ENCODE measurements around the gene RABGAP1L. TPM values are rescaled to one million over a fixed set of nuclear protein-coding genes. Genes with fewer than 3 reads are reported as not detected.

RABGAP1L gene
- total RNA-seq, 4 donors from 2014 or later: 39.9 to 77.4 (median 48.7) TPM

DNA sequence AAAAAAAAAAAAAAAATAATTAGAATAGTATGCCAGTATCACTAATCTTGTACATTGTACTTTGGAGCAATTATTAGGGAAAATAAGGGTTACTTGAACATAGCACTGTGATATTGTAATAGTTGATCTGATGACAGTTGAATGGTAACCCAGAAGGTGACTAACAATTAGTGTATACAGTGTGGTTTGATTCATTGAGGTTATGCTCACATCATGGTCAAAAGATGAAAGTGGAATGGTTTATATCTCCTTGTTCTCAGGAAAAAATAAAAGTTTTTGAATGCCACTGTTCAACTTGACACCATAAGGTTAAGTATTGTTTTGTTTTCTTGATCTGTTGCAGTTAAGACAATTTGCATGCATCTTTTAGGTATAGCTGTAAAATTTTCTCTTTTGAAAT, 375.5 kb downstream of the RABGAP1L start:
- TF ChIP-seq, protein P1, sequence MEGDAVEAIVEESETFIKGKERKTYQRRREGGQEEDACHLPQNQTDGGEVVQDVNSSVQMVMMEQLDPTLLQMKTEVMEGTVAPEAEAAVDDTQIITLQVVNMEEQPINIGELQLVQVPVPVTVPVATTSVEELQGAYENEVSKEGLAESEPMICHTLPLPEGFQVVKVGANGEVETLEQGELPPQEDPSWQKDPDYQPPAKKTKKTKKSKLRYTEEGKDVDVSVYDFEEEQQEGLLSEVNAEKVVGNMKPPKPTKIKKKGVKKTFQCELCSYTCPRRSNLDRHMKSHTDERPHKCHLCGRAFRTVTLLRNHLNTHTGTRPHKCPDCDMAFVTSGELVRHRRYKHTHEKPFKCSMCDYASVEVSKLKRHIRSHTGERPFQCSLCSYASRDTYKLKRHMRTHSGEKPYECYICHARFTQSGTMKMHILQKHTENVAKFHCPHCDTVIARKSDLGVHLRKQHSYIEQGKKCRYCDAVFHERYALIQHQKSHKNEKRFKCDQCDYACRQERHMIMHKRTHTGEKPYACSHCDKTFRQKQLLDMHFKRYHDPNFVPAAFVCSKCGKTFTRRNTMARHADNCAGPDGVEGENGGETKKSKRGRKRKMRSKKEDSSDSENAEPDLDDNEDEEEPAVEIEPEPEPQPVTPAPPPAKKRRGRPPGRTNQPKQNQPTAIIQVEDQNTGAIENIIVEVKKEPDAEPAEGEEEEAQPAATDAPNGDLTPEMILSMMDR (IDR thresholded peaks at IDR 0.05; ENCODE audit: low read depth): no peak

DNA sequence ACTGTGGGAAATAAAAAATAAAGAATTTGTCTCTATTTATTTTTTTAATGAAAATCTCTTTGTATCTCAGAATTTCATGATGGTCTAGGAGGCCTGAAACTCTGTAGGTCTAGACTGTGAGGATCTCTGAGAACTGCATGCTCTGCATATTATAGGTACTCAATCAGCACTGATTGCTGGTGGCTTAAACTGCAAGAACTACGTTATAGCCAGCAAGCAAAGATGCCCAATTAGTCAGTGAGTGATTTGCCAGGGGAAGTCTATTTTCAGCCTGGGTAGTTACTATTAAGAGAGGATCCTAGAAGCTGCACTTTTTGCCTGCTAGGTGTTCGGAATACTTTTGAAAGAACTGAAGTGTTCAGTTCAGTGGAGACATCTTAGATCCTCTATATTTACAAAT, 375.9 kb downstream of the RABGAP1L start:
- TF ChIP-seq, protein P1 (IDR thresholded peaks at IDR 0.05; ENCODE audit: low read depth): no peak

DNA sequence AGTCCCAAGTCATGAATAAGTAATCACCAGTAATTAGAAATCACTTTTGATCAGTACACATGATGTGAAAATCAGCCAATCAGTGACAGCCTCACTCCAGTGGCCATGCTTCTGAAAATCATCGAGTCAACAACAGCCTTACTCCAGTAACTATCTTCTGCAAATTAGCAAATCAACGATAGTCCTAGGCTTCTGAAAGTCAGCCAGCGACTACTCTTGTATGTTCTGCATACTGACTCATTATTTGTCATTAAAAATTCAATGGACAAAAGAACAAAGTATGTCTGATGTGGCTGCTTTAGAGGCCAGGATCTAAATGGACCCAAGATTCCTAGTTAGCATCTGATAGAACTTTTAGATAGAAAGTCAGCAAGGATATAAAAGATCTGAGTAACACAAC, 391.0 kb downstream of the RABGAP1L start:
- TF ChIP-seq, protein P1 (IDR thresholded peaks at IDR 0.05; ENCODE audit: low read depth): no peak

DNA sequence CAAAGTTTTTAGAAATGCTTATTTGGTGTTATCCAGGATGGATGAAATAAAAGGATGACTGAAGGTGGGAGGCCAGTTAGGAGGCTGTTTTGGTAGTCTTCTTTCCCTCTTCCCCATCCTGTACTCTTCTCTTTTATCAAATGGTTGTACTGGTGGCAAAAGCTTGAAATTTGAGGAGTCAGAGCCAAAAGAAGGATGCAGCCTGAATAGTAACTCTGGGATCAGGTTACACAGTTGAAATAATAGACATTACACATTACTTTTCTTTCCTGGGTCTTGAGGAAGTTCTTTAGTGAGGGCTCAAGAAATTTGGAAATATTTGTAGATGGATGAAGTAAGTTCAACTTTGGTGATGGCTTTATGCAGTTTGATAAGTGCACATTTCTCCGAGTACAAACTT, 397.1 kb downstream of the RABGAP1L start:
- TF ChIP-seq, protein P1 (IDR thresholded peaks at IDR 0.05; ENCODE audit: low read depth): no peak

DNA sequence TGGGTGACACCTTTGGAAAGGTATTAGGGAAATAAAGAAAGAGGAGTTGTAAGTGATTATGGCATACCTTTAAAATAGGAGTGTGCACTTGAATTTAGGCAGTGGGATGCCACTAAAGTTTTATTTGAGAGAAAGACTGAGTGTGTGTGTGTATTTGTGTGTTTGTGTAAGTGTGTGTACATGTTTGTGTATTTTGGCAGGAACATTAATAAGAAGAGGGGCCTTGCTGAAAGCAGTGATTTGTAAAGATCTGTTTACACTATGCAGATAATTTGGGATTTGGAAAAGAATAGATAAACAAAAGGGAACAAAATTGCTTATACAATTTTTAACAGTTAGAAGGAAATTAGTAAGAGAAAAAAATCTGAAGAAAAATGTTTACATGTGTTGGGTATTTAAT, 409.2 kb downstream of the RABGAP1L start:
- TF ChIP-seq, protein P1 (IDR thresholded peaks at IDR 0.05; ENCODE audit: low read depth): no peak

DNA sequence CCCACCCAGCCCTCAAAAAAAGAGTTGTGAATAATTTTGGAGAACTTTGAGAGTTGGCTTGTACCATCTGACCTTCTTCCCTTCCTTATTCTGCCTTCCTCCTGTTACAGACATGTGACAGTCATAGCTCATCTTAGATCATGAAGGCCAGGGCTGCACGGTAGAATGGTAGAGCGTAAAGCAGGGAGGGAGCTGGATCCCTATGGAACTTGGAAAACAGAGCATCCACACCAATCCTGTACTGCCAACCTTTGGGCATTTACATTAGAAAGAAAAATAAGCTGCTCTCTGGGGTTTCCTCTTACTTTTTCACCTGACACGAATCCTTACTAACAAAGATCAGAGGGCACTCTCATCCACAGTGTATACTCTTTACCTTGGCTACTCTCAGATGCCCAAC, 409.9 kb downstream of the RABGAP1L start:
- TF ChIP-seq, protein P1 (IDR thresholded peaks at IDR 0.05; ENCODE audit: low read depth): no peak

DNA sequence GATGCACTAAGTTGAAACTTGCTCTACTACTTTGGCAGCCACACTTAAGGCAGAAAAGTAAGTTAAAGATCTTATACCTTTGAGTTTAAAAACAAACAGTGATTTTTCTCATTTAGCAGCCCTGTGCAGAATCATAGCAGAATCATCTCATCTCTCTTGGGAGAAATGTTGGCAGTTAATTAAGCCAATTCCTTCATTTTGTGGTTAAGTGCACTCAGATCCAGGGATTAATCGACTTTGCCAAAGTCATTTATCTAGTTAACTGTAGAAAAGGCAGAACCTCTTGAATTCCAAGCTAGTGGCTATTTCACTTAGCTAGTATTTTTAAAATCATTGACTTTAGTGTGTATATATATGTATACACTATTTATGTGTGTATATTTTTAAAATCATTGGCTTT, 413.5 kb downstream of the RABGAP1L start:
- TF ChIP-seq, protein P1 (IDR thresholded peaks at IDR 0.05; ENCODE audit: low read depth): no peak

Measured in subcutaneous adipose tissue (tissue), 4 donors.